SK-N-SH treated with all-trans-retinoic acid at 6 μM for 48 hours (cell line): ENCODE measurements around the gene CLDN5.

ENCODE experiments used
- ATAC-seq: fragments of 200-7000 bp; cut with Tn5 transposase; 3 replicates; pipeline ENCODE4 v1.9.1; 2020; ENCODE audit warnings: mild to moderate bottlenecking, moderate library complexity
- ARNTL ChIP-seq: fragments of 450-650 bp; formaldehyde crosslinking; IDR thresholded peaks from 2 replicates; pipeline ENCODE4 v1.5.0; 2020; ENCODE audit warnings: low read depth, mild to moderate bottlenecking, moderate library complexity, borderline replicate concordance
- BACH2 ChIP-seq: fragments of 250-450 bp; sonication (Bioruptor Pico); IDR thresholded peaks from 2 replicates; pipeline ENCODE4 v1.9.0; 2021; ENCODE audit warnings: mild to moderate bottlenecking, borderline replicate concordance
- CSDC2 ChIP-seq: fragments of 250-450 bp; sonication (Bioruptor Pico); IDR thresholded peaks from 2 replicates; pipeline ENCODE4 v1.5.0; 2020; ENCODE audit warnings: mild to moderate bottlenecking, moderate library complexity
- CSRNP3 ChIP-seq: fragments of 250-450 bp; sonication (Bioruptor Pico); IDR thresholded peaks from 2 replicates; pipeline ENCODE4 v1.5.1; 2021; ENCODE audit warnings: mild to moderate bottlenecking, moderate library complexity
- ESRRG ChIP-seq: fragments of 250-450 bp; sonication (Bioruptor Pico); IDR thresholded peaks from 2 replicates; pipeline ENCODE4 v1.6.1; 2021; ENCODE audit warnings: mild to moderate bottlenecking
- GLIS3 ChIP-seq: fragments of 250-450 bp; sonication (Bioruptor Pico); IDR thresholded peaks from 2 replicates; pipeline ENCODE4 v1.5.0; 2020; ENCODE audit warnings: mild to moderate bottlenecking, moderate library complexity
- ISL1 ChIP-seq: fragments of 250-450 bp; sonication (Bioruptor Pico); IDR thresholded peaks from 2 replicates; pipeline ENCODE4 v2.1.2; 2022; ENCODE audit warnings: mild to moderate bottlenecking, moderate library complexity
- OSR1 ChIP-seq: fragments of 250-450 bp; sonication (Bioruptor Pico); IDR thresholded peaks from 2 replicates; pipeline ENCODE4 v1.8.0; 2022; ENCODE audit warnings: moderate library complexity, mild to moderate bottlenecking, inconsistent platforms
- PATZ1 ChIP-seq: fragments of 250-450 bp; sonication (Bioruptor Pico); IDR thresholded peaks from 2 replicates; pipeline ENCODE4 v1.8.0; 2020; ENCODE audit warnings: mild to moderate bottlenecking, moderate library complexity, borderline replicate concordance
- POU6F1 ChIP-seq: fragments of 250-450 bp; sonication (Bioruptor Pico); IDR thresholded peaks from 2 replicates; pipeline ENCODE4 v1.8.0; 2021; ENCODE audit warnings: low read depth, mild to moderate bottlenecking, moderate library complexity, borderline replicate concordance
- PPARA ChIP-seq: fragments of 250-450 bp; sonication (Bioruptor Pico); IDR thresholded peaks from 2 replicates; pipeline ENCODE4 v1.5.0; 2020; ENCODE audit warnings: mild to moderate bottlenecking, borderline replicate concordance
- RARB ChIP-seq: fragments of 250-450 bp; sonication (Bioruptor Pico); IDR thresholded peaks from 2 replicates; pipeline ENCODE4 v1.8.0; 2021; ENCODE audit warnings: mild to moderate bottlenecking, moderate library complexity
- SNAI2 ChIP-seq: fragments of 250-450 bp; sonication (Bioruptor Pico); IDR thresholded peaks from 2 replicates; pipeline ENCODE4 v1.5.0; 2020; ENCODE audit warnings: mild to moderate bottlenecking, moderate library complexity
- TCF4 ChIP-seq: fragments of 250-450 bp; sonication (Bioruptor Pico); IDR thresholded peaks from 2 replicates; pipeline ENCODE4 v1.8.0; 2021; ENCODE audit warnings: mild to moderate bottlenecking, moderate library complexity, borderline replicate concordance
- TOX ChIP-seq: fragments of 250-450 bp; sonication (Bioruptor Pico); IDR thresholded peaks from 2 replicates; pipeline ENCODE4 v1.8.0; 2021; ENCODE audit warnings: mild to moderate bottlenecking, moderate library complexity, borderline replicate concordance
- ZC3H10 ChIP-seq: fragments of 250-450 bp; sonication (Bioruptor Pico); IDR thresholded peaks from 2 replicates; pipeline ENCODE4 v1.5.1; 2021; ENCODE audit warnings: mild to moderate bottlenecking, moderate library complexity
- ZFP3 ChIP-seq: fragments of 250-450 bp; sonication (Bioruptor Pico); IDR thresholded peaks from 2 replicates; pipeline ENCODE4 v1.5.0; 2020; ENCODE audit warnings: mild to moderate bottlenecking, moderate library complexity
- ZFP30 ChIP-seq: fragments of 450-650 bp; formaldehyde crosslinking; IDR thresholded peaks from 2 replicates; pipeline ENCODE4 v1.5.0; 2022; ENCODE audit warnings: mild to moderate bottlenecking, moderate library complexity
- ZNF565 ChIP-seq: fragments of 450-650 bp; formaldehyde crosslinking; conservative IDR thresholded peaks from 2 replicates; pipeline ENCODE4 v1.5.0; 2020; ENCODE audit warnings: low read depth, mild to moderate bottlenecking, moderate library complexity
- ZNF70 ChIP-seq: fragments of 450-650 bp; formaldehyde crosslinking; IDR thresholded peaks from 2 replicates; pipeline ENCODE4 v1.5.0; 2020; ENCODE audit warnings: mild to moderate bottlenecking, moderate library complexity
- ZNF8 ChIP-seq: fragments of 450-650 bp; formaldehyde crosslinking; IDR thresholded peaks from 2 replicates; pipeline ENCODE4 v1.5.0; 2020; ENCODE audit warnings: mild to moderate bottlenecking, moderate library complexity
- TF ChIP-seq, protein P1 (sequence below): fragments of 250-450 bp; sonication (Bioruptor Pico); IDR thresholded peaks from 2 replicates; pipeline ENCODE4 v1.5.1; 2020; ENCODE audit warnings: low read depth, mild to moderate bottlenecking, moderate library complexity

Gene CLDN5

DNA sequence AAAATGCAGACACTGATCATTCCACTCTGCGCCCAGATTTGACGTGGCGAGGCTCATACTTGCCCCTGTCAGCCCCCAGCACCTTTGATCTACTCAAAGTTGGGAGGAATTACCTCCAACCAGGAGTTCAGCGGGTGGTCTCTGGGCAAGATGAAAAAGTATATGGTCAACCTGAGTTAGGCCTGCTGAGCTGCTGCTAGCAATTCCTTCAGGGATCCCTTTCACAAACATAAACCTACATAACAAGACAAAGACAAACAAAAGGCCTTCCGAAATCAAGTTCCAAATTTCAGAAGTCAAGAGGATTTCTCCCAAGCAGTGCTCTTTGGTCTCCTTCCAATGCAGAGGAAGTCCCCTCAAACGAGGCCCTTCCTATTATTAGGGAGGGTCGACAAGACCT is 20.8 kb downstream of the CLDN5 start:
- TF ChIP-seq ZNF565 (CRISPR knock-in tag) (no peak), ESRRG (no peak), ISL1 (no peak), CSDC2 (CRISPR knock-in tag) (no peak), ARNTL (CRISPR knock-in tag) (no peak), PPARA (CRISPR knock-in tag) (no peak), ZFP3 (no peak), OSR1 (CRISPR knock-in tag) (no peak), POU6F1 (CRISPR knock-in tag) (no peak), TCF4 (CRISPR knock-in tag) (no peak), ZFP30 (CRISPR knock-in tag) (no peak), RARB (CRISPR knock-in tag) (no peak), PATZ1 (CRISPR knock-in tag) (no peak), ZC3H10 (CRISPR knock-in tag) (no peak)
- no peak for ATAC-seq

GRCh38 chr22:19501897-19502447 is 22.2 kb downstream of the CLDN5 start:
- TF ChIP-seq CSRNP3 (CRISPR knock-in tag) (no peak), ZFP30 (CRISPR knock-in tag) (no peak), OSR1 (CRISPR knock-in tag) (no peak), TOX (CRISPR knock-in tag) (no peak), ARNTL (CRISPR knock-in tag) (no peak), CSDC2 (CRISPR knock-in tag) (no peak)
- TF ChIP-seq, all 23 proteins: peak for 0
- ATAC-seq: no peak

DNA sequence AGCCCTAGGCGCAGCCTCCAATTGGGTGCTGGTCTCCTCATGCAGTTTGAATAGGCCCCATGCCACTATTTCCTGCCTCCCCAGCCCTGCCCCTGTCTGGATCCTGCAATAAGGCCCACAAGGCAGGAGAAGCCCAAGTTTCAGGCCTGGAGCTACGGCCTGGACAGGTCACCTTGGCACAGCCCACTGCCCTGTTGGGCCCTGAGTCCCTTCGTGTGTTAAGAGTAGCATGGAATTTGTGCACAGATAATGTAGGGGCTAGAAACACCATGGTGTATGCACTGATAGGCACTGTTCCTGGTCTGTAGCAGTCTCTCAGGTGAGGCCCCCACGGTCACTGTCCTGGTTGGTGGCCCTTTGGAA is 24.3 kb downstream of the CLDN5 start:
- ATAC-seq: no peak
- no peak for TF ChIP-seq CSDC2 (CRISPR knock-in tag)
- no peak for TF ChIP-seq ZC3H10 (CRISPR knock-in tag)
- TF ChIP-seq ZNF8 (CRISPR knock-in tag): no peak
- no peak for TF ChIP-seq TOX (CRISPR knock-in tag)
- TF ChIP-seq ARNTL (CRISPR knock-in tag): no peak
- no peak for TF ChIP-seq ZNF70 (CRISPR knock-in tag)
- no peak for TF ChIP-seq SNAI2 (CRISPR knock-in tag)
- TF ChIP-seq POU6F1 (CRISPR knock-in tag): no peak
- no peak for TF ChIP-seq TCF4 (CRISPR knock-in tag)
- no peak for TF ChIP-seq PPARA (CRISPR knock-in tag)
- no peak for TF ChIP-seq ZFP30 (CRISPR knock-in tag)
- no peak for TF ChIP-seq BACH2 (CRISPR knock-in tag)
- TF ChIP-seq OSR1 (CRISPR knock-in tag): no peak
- TF ChIP-seq, protein P1, sequence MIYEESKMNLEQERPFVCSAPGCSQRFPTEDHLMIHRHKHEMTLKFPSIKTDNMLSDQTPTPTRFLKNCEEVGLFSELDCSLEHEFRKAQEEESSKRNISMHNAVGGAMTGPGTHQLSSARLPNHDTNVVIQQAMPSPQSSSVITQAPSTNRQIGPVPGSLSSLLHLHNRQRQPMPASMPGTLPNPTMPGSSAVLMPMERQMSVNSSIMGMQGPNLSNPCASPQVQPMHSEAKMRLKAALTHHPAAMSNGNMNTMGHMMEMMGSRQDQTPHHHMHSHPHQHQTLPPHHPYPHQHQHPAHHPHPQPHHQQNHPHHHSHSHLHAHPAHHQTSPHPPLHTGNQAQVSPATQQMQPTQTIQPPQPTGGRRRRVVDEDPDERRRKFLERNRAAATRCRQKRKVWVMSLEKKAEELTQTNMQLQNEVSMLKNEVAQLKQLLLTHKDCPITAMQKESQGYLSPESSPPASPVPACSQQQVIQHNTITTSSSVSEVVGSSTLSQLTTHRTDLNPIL (CRISPR knock-in tag): no peak
- TF ChIP-seq ZFP3: no peak
- no peak for TF ChIP-seq ZNF565 (CRISPR knock-in tag)
- TF ChIP-seq RARB (CRISPR knock-in tag): no peak
- TF ChIP-seq PATZ1 (CRISPR knock-in tag): no peak
- no peak for TF ChIP-seq GLIS3 (CRISPR knock-in tag)
- TF ChIP-seq CSRNP3 (CRISPR knock-in tag): no peak
- TF ChIP-seq, all 23 proteins: peak for 0
